RWPE1 (cell line): ENCODE results near the gene CACHD1.

Source experiments
- CTCF ChIA-PET: fragments of 350-600 bp; sonication (Branson Sonifier 250); formaldehyde crosslinking; extraction: SDS; loops from one replicate; lab custom pipeline; 2021; lab: Yijun Ruan, JAX
- POLR2A ChIA-PET: fragments of 400-600 bp; formaldehyde crosslinking; extraction: SDS; loops from one replicate; lab custom pipeline; 2020; ENCODE audit warnings: antibody characterized with exemption; ENCODE audit not compliant: low non-redundant PET; lab: Yijun Ruan, JAX
- DNase-seq: peaks from one replicate; pipeline ENCODE4 v3.0.0; 2012; ENCODE audit warnings: low spot score
- H3K27ac ChIP-seq: fragments of 450-650 bp; 2 replicates; pipeline ENCODE4 v1.5.1; 2017
- TF ChIP-seq, protein P1 (sequence below): fragments of 450-650 bp; conservative IDR thresholded peaks from 2 replicates; pipeline ENCODE4 v1.5.1; 2017; ENCODE audit warnings: low read depth, mild to moderate bottlenecking

The CACHD1 gene

DNA sequence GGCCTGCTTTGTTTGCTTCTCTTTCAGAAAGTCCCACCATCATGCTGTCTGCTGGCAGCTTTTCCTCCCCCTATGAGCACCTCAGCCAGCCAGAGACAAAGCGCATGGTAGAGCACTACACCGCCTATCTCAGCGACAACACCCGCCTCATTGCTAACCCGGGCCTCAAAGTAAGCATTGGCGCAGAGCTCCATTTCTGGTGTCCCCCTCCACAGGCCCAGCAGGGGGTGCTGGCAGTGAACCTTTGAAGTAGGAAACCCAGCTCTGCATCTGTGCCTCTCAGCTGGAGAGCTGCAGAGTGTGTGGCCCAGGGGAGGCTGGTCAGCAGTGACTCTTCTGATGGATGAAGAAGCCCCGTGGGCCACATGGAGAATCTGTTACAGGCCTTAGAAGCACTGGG is 193.7 kb downstream of the CACHD1 start:
- ChIA-PET POLR2A (no interaction called here), CTCF (interaction anchor here (0.6 kb wide), 1 partner anchor 14 kb away, joined by 4 read pairs; no protein-coding TSS in a partner anchor)
- TF ChIP-seq, protein P1, sequence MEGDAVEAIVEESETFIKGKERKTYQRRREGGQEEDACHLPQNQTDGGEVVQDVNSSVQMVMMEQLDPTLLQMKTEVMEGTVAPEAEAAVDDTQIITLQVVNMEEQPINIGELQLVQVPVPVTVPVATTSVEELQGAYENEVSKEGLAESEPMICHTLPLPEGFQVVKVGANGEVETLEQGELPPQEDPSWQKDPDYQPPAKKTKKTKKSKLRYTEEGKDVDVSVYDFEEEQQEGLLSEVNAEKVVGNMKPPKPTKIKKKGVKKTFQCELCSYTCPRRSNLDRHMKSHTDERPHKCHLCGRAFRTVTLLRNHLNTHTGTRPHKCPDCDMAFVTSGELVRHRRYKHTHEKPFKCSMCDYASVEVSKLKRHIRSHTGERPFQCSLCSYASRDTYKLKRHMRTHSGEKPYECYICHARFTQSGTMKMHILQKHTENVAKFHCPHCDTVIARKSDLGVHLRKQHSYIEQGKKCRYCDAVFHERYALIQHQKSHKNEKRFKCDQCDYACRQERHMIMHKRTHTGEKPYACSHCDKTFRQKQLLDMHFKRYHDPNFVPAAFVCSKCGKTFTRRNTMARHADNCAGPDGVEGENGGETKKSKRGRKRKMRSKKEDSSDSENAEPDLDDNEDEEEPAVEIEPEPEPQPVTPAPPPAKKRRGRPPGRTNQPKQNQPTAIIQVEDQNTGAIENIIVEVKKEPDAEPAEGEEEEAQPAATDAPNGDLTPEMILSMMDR, result no peak
- DNase-seq, result no peak
- H3K27ac ChIP-seq, result no peak overlapping the region

DNA sequence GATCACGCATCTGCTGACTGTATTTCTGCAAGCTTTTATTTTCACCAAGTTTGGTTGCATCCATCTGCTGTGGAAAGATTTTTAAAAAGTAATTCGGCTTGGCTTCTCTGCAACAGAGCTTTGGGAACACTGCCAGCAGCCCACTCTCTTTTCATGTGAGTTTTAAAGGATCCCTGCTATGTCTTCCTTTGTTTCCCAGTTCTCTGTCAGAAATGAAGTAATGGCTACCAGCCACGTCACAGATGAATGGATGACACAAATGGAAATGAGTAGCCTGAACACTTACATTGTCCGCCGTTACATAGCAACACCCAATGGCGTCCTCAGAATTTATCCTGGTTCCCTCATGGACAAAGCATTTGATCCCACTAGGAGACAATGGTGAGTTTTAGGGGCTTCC is 194.4 kb downstream of the CACHD1 start:
- TF ChIP-seq, protein P1, result no peak
- CTCF ChIA-PET, result interaction anchor here (0.8 kb wide), 1 partner anchor 11 kb away, joined by 3 read pairs; no protein-coding TSS in a partner anchor
- no peak for DNase-seq
- POLR2A ChIA-PET, result no interaction called here
- no peak overlapping the region for H3K27ac ChIP-seq

DNA sequence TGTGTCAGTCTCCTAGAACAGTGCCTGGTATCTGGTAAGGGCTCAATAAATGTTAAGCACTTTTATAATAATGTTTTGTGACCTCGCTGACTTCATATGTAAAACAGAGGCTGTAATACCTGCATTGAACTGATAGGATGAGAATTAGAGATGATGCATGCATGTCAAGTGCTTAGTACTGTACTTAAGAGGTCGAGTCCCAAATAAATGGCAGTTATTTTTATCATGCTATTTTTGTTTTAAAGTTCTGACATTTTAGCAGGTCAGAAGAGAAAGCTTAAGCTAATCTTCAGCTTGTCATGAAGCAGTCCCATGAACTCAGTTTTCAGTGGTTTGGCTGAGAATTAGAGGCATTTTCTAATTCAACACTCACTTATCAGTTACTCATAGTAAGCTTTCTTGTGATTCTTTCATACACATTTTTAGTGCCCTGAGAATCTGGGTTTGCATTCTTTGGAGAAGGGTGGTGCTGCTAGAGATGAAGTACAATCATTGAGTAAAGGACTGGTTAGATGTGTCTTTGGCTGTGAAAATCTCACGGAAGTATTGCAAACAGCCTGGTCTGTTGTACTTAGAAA is 199.3 kb downstream of the CACHD1 start:
- no peak overlapping the region for H3K27ac ChIP-seq
- DNase-seq, result no peak
- POLR2A ChIA-PET, result no interaction called here
- CTCF ChIA-PET, result interaction anchor here (0.9 kb wide), 1 partner anchor 19 kb away, joined by 4 read pairs; no protein-coding TSS in a partner anchor
- TF ChIP-seq, protein P1, result no peak

DNA sequence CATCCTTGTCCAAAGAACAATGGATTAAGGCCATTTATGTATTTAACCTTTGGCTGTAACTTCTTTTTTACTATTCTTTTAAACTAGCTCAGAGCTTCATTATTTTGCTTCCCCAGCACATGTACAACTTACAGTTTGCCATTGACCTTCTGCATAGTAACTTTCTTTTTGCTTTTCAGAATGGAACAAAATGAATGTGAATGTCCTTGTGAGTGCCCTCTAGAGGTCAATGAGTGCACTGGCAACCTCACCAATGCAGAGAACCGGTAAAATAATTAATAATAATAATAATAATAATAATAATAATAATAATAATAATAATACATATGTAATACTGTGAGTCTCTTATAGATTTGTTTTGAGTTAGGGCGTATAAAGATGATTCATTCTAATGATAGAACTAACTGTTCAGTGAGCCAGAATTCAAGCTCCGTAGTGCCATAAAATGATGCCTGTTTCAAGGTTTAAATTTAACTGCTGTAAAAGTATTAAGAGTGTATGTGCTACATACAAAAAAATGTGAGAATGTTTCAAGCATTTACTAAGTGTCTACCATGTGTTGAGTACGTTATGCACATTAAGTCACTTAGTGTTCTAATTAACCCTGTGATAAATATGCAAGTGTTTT is 205.9 kb downstream of the CACHD1 start:
- ChIA-PET CTCF (interaction anchor here (0.6 to 1.3 kb wide), 12 partner anchors 10 to 611 kb away, joined by 3 to 6 read pairs (median 3); no protein-coding TSS in a partner anchor), POLR2A (no interaction called here)
- TF ChIP-seq, protein P1, result peak; percentile 44; the same call in 1 of the 2 replicates
- H3K27ac ChIP-seq, result no peak overlapping the region
- peak; percentile 10 for DNase-seq

DNA sequence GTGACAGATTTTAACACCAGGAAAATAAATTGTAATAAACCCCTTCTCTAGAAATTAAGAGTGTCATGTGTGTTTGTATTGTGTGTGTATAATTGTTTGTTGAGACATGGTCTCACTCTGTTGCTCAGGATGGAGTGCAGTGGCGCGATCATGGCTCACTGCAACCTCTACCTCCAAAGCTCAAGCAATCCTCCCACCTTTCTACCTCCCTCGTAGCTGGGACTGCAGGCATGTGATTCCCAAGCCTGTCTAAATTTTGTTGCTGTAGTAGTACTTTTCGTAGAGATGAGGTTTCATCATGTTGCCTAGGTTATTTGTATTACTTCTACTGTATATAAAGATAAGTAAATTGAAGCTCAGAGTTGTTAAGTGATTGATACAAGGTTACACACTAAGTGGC is 206.5 kb downstream of the CACHD1 start:
- CTCF ChIA-PET, result interaction anchor here (0.6 to 1.3 kb wide), 3 partner anchors 9 to 149 kb away, joined by 3 to 6 read pairs (median 3); no protein-coding TSS in a partner anchor

DNA sequence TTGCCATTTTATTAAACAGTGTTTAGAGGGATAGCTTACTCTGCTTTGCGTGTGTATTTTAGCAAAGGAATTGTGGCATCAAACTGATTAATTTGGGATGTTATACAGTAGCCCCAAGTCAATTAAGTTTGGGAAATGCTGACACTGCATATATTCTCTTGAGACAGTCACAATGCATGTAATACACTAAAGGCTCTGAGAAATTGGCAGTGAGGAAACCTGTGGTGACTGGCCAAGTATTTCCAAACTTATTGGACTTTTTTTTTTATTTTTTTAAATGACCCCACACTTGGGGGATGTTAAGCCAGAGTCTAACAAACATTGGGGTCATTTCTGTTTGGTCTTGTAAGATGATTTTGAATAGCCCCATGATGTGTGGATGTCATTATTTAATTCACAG is 207.6 kb downstream of the CACHD1 start:
- CTCF ChIA-PET, result no interaction called here
- TF ChIP-seq, protein P1, result no peak

More for the DNA sequence above, 206.5 kb downstream of the CACHD1 start:
- no peak for DNase-seq
- TF ChIP-seq, protein P1, result no peak
- POLR2A ChIA-PET, result no interaction called here
- H3K27ac ChIP-seq, result no peak overlapping the region

More for the DNA sequence above, 207.6 kb downstream of the CACHD1 start:
- H3K27ac ChIP-seq, result no peak overlapping the region
- no peak for DNase-seq
- POLR2A ChIA-PET, result no interaction called here
